Heart left ventricle (tissue), 16 donors: ENCODE measurements around the gene KIAA0930. TPM values are rescaled to one million over a fixed set of nuclear protein-coding genes. Genes with fewer than 3 reads are reported as not detected.

Experiments
- ATAC-seq, 4 donors: fragments of 200-7000 bp; cut with Tn5 transposase; one replicate each; pipeline ENCODE4 v1.9.1; 2020 to 2022; ENCODE audit warnings: moderate library complexity in 4 of 4, mild to moderate bottlenecking in 3 of 4, moderate number of reproducible peaks in 1 of 4
- DNase-seq, 5 donors: peaks; one replicate each; pipeline ENCODE4 v3.0.0-alpha.2; 2020
- H3K27ac ChIP-seq, 12 donors: fragments of 200-600 bp; sonication (generic) in 4 of 12; one replicate each; pipeline versions ENCODE4 v1.5.0 to v1.8.0; 2016 to 2022; ENCODE audit warnings: mild to moderate bottlenecking in 2 of 12
- H3K27me3 ChIP-seq, 9 donors: fragments of 200-600 bp; sonication (generic) in 2 of 9; one replicate each; pipeline versions ENCODE4 v1.5.1 to v1.8.0; 2016 to 2022; ENCODE audit warnings: mild to moderate bottlenecking in 3 of 9
- H3K36me3 ChIP-seq, 9 donors: fragments of 200-600 bp; sonication (generic) in 2 of 9; one replicate each; pipeline versions ENCODE4 v1.5.0 to v1.8.0; 2018 to 2022; ENCODE audit warnings: mild to moderate bottlenecking in 2 of 9
- H3K4me1 ChIP-seq, 12 donors: fragments of 200-600 bp; sonication (generic) in 4 of 12; one replicate each; pipeline versions ENCODE4 v1.5.0 to v1.8.0; 2016 to 2022; ENCODE audit warnings: mild to moderate bottlenecking in 3 of 12
- H3K4me3 ChIP-seq, 12 donors: fragments of 200-600 bp; sonication (generic) in 4 of 12; one replicate each; pipeline versions ENCODE4 v1.5.0 to v1.8.0; 2017 to 2022; ENCODE audit warnings: mild to moderate bottlenecking in 9 of 12, moderate library complexity in 4 of 12
- H3K9me3 ChIP-seq, 12 donors: fragments of 200-600 bp; sonication (generic) in 4 of 12; one replicate each; pipeline versions ENCODE4 v1.5.0 to v1.8.0; 2016 to 2022; ENCODE audit warnings: mild to moderate bottlenecking in 1 of 12
- CTCF ChIP-seq, 12 donors: fragments of 200-600 bp; sonication (generic) in 4 of 12; IDR thresholded peaks; one replicate each; pipeline versions ENCODE4 v1.5.0 to v1.8.0; 2018 to 2022; ENCODE audit warnings: antibody characterized with exemption in 12 of 12, mild to moderate bottlenecking in 5 of 12
- POLR2A ChIP-seq, 2 donors: fragments of 450-650 bp; IDR thresholded peaks; one replicate each; pipeline ENCODE4 v1.6.1; 2017; ENCODE audit warnings: antibody characterized with exemption in 2 of 2, mild to moderate bottlenecking in 2 of 2, moderate library complexity in 2 of 2
- WGBS, 4 donors: extraction: QIAGEN DNeasy Blood & Tissue Kit in 2 of 4; methylation state at CpG; one replicate each; pipeline versions ENCODE4 v1.1.5 to v1.1.7; 2013 to 2018; 5-methylcytosine and 5-hydroxymethylcytosine counted together
- intact Hi-C, 10 donors: fragments of 100-400 bp; cut with DNase I; formaldehyde crosslinking; loops; one replicate each; pipeline versions ENCODE4 v1.11.1 to v1.14.2; 2022
- polyA plus RNA-seq, 2 donors: library from polyadenylated mRNA; stranded (reverse); fragments of 200-250 nt; gene quantifications; one replicate each; pipeline ENCODE4 v1.2.3, GENCODE V29; 2013
- total RNA-seq, 9 donors: library from RNA; depleted of rRNA in 2 of 9; stranded (reverse); fragments of >200 nt in 2 of 9; fragmentation: NEBNext Ultra II Directional in 3 of 9; extraction: Animal tissue kit (Norgen Biotek cat#: 25700) in 3 of 9; gene quantifications; one replicate each; pipeline versions ENCODE4 v1.1.0 to v1.2.4, GENCODE V29; 2016 to 2023
- donor health status: ischemic (EF 13 %, LVEDD 7.1; RV severe dilation, severe dysfunction).
- donor health status: healthy with polysubstance abuse.
- donor health status: DM: no; HTN: yes; CAD: no.
- donor health status: DM: no; HTN: no; CAD: no.
- donor health status: ischemic (EF 25% LVEDD 6.9; RV normal size, moderate dysfunction).
- donor health status: ischemic (EF 25% LVEDD 5.7; RV mildly dilated, moderate dysfunction).
- donor health status: healthy.
- donor health status: DM: yes; HTN: yes; CAD: no.
- donor health status: ischemic (EF 35%, LVEDD 5.7; RV mildly dilated, moderate dysfunction).
- donor health status: nonischemic (EF 11% LVEDD 7.7; RV severe dilation, severe dysfunction).
- donor health status: DM: yes; HTN: yes; CAD: no.
- donor health status: PGD.
- donor health status: ischemic (EF 29% LVEDD 5.4; RV normal size, mild dysfunction).
- donor health status: nonischemic (EF 23%, LVEDD 6.1; RV moderate dilation, normal function).

Gene KIAA0930
- total and polyA plus RNA-seq, 11 donors, result 8.5 to 67.1 (median 18.7) TPM

GRCh38 chr22:45270095-45271020 is 29.7 kb upstream of the KIAA0930 start:
- no peak for TF ChIP-seq CTCF (IDR thresholded peaks at IDR 0.05)
- no peak for TF ChIP-seq POLR2A (IDR thresholded peaks at IDR 0.05)
- intact Hi-C loops, result loop anchor here in 5 of 10 donors (1.0 to 10.0 kb wide), 5 partner anchors 37 to 165 kb away; partner anchors contain the start of gene FAM118A (in 1 of the 5)
- WGBS, 4 donors, result 76 to 80% (median 78%) methylated on average over 16 of the region's 16 CpGs
- Histone ChIP-seq H3K27me3 (peaks cover 0 to 5% (median 0%) of the 10 kb centered on the region in 9 donors), H3K27ac (peak overlapping the region in 1 of 12 donors; percentile 31), H3K36me3 (no peaks in the 10 kb centered on the region), H3K9me3 (no peaks in the 10 kb centered on the region), H3K4me1 (peaks cover 0 to 36% (median 23%) of the 10 kb centered on the region in 12 donors), H3K4me3 (no peak overlapping the region)
- ATAC-seq (no peak), DNase-seq (no peak)

GRCh38 chr22:45268958-45269844 is 28.5 kb upstream of the KIAA0930 start:
- peak in 1 of 2 donors; percentile 9 for TF ChIP-seq POLR2A (IDR thresholded peaks at IDR 0.05)
- peak; percentile 78 to 98 (median 92) for TF ChIP-seq CTCF (IDR thresholded peaks at IDR 0.05)
- Histone ChIP-seq H3K4me3 (peak overlapping the region; percentile 33 to 69 (median 56)), H3K36me3 (no peaks in the 10 kb centered on the region), H3K27ac (peak overlapping the region in 6 of 12 donors; percentile 5 to 37 (median 22)), H3K9me3 (no peaks in the 10 kb centered on the region), H3K4me1 (peaks cover 0 to 37% (median 23%) of the 10 kb centered on the region in 12 donors), H3K27me3 (peaks cover 0 to 5% (median 0%) of the 10 kb centered on the region in 9 donors)
- 3 to 11% (median 5%) methylated on average over 15 to 54 of the region's 60 CpGs for WGBS, 4 donors
- ATAC-seq (peak; percentile 23 to 88 (median 76)), DNase-seq (peak; percentile 84 to 95 (median 87))
- intact Hi-C loops, result loop anchor here (1.0 to 10.0 kb wide), 9 partner anchors 46 to 286 kb away; no protein-coding TSS in a partner anchor

GRCh38 chr22:45268167-45268957 is 27.7 kb upstream of the KIAA0930 start:
- DNase-seq (peak in 1 of 5 donors; percentile 61), ATAC-seq (peak in 1 of 4 donors; percentile 26)
- Histone ChIP-seq H3K4me3 (peak overlapping the region; percentile 33 to 69 (median 56)), H3K27ac (peak overlapping the region in 2 of 12 donors; percentile 34 to 37), H3K4me1 (peaks cover 0 to 46% (median 28%) of the 10 kb centered on the region in 12 donors), H3K27me3 (peaks cover 0 to 5% (median 0%) of the 10 kb centered on the region in 9 donors), H3K36me3 (no peaks in the 10 kb centered on the region), H3K9me3 (no peaks in the 10 kb centered on the region)
- WGBS, 4 donors, result 1 to 5% (median 3%) methylated on average over 33 to 47 of the region's 47 CpGs
- TF ChIP-seq POLR2A (IDR thresholded peaks at IDR 0.05), result no peak
- TF ChIP-seq CTCF (IDR thresholded peaks at IDR 0.05), result no peak
- intact Hi-C loops, result loop anchor here (2.0 to 10.0 kb wide), 6 partner anchors 46 to 286 kb away; no protein-coding TSS in a partner anchor
